A673 (cell line): ENCODE data around the gene SNX8. TPM values are rescaled to one million over a fixed set of nuclear protein-coding genes. Genes with fewer than 3 reads are reported as not detected.

Source experiments
- BruUV-seq: library from RNA; stranded (reverse); fragments of 400-500 nt; replicated peaks from 2 replicates; lab custom pipeline; 2021; lab: Mats Ljungman, UMichigan
- CTCF ChIA-PET: fragments of 300-600 bp; sonication (Branson Sonifier 250); formaldehyde crosslinking; loops from one replicate; lab custom pipeline; 2022; ENCODE audit warnings: antibody characterized with exemption; lab: Charles Lee
- POLR2A ChIA-PET: fragments of 300-600 bp; sonication (Branson Sonifier 250); formaldehyde crosslinking; loops from one replicate; lab custom pipeline; 2022; ENCODE audit warnings: antibody characterized with exemption; ENCODE audit not compliant: low non-redundant PET; lab: Charles Lee
- DNase-seq: peaks from one replicate; pipeline ENCODE4 v3.0.0-alpha.2; 2015; ENCODE audit warnings: low spot score
- H3K27ac ChIP-seq: fragments of 200-600 bp; sonication (generic); 2 replicates; pipeline ENCODE4 v1.5.1; 2016; ENCODE audit warnings: mixed run types, low read depth, mild to moderate bottlenecking, mixed read lengths, antibody characterized with exemption, low read length; ENCODE audit not compliant: poor library complexity, severe bottlenecking
- H3K27me3 ChIP-seq: fragments of 200-600 bp; sonication (generic); replicated peaks from 2 replicates; pipeline ENCODE4 v1.6.1; 2017; ENCODE audit warnings: mixed run types, low read depth, mild to moderate bottlenecking, mixed read lengths, antibody characterized with exemption, low read length; ENCODE audit not compliant: insufficient read depth, poor library complexity
- H3K36me3 ChIP-seq: fragments of 200-600 bp; sonication (generic); 2 replicates; pipeline ENCODE4 v1.6.1; 2016; ENCODE audit warnings: mixed run types, mild to moderate bottlenecking, mixed read lengths, antibody characterized with exemption, low read length; ENCODE audit not compliant: insufficient read depth, poor library complexity, severe bottlenecking
- H3K4me1 ChIP-seq: fragments of 200-600 bp; sonication (generic); 2 replicates; pipeline ENCODE4 v1.6.1; 2017; ENCODE audit warnings: mixed run types, mild to moderate bottlenecking, mixed read lengths, antibody characterized with exemption, low read length; ENCODE audit not compliant: insufficient read depth, poor library complexity, severe bottlenecking
- H3K4me3 ChIP-seq: fragments of 200-600 bp; sonication (generic); 2 replicates; pipeline ENCODE4 v1.5.1; 2016; ENCODE audit warnings: low read depth, mixed run types, mild to moderate bottlenecking, mixed read lengths, low read length; ENCODE audit not compliant: poor library complexity, severe bottlenecking
- H3K9me3 ChIP-seq: fragments of 200-600 bp; sonication (generic); 2 replicates; pipeline ENCODE4 v1.6.1; 2016; ENCODE audit warnings: mixed run types, low read depth, mild to moderate bottlenecking, mixed read lengths, antibody characterized with exemption, low read length; ENCODE audit not compliant: poor library complexity, severe bottlenecking
- CTCF ChIP-seq: fragments of 300-800, 200-600 bp; sonication (generic); conservative IDR thresholded peaks from 2 replicates; pipeline ENCODE4 v1.5.1; 2017; ENCODE audit warnings: low read depth, mild to moderate bottlenecking, antibody characterized with exemption, low read length, moderate library complexity, mixed read lengths
- EZH2 ChIP-seq: fragments of 200-600 bp; sonication (generic); IDR thresholded peaks from 2 replicates; pipeline ENCODE4 v1.6.1; 2017; ENCODE audit warnings: borderline replicate concordance, low read depth, mild to moderate bottlenecking, mixed read lengths, antibody characterized with exemption, low read length; ENCODE audit not compliant: poor library complexity, severe bottlenecking
- intact Hi-C: fragments of 100-400 bp; cut with micrococcal nuclease; formaldehyde crosslinking; loops from one replicate; pipeline ENCODE4 v1.10.0; 2022; ENCODE audit not compliant: unreplicated experiment
- total RNA-seq: library from RNA; stranded (reverse); gene quantifications from 2 replicates; pipeline ENCODE4 v1.2.3, GENCODE V29; 2021

The SNX8 gene
- total RNA-seq, 1 experiment from 2014 or later: 42.9 TPM

DNA sequence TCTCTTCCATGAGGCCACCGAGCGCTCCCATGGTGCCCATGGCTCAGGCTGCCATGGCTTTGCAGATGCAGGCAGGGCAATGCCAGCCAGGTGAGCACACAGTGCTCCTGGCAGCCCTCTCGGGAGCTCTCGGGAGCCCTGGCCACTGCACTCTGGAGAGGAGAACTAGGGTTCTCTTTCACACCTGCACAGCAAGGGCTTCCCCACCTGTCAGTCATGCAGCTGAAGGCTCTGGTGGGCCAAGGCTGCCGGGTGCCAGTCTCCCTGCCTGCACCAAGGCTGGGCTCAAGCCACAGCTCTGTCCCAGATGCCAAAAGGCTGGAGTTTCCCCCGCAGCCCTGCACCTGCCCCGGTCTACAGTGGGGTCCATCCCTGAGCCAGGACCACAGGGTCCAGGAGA, 39.6 kb downstream of the SNX8 start:
- no peaks in the 10 kb centered on the region for H3K36me3 ChIP-seq
- DNase-seq: no peak
- POLR2A ChIA-PET: no interaction called here
- H3K4me1 ChIP-seq: no peaks in the 10 kb centered on the region
- CTCF ChIA-PET: no interaction called here
- H3K4me3 ChIP-seq: no peak overlapping the region
- no peaks in the 10 kb centered on the region for H3K27me3 ChIP-seq
- H3K27ac ChIP-seq: no peak overlapping the region
- intact Hi-C loops: no loop called here
- no peaks in the 10 kb centered on the region for H3K9me3 ChIP-seq
- no TSS peak for BruUV-seq
- TF ChIP-seq CTCF (no peak), EZH2 (no peak)

GRCh38 chr7:2273866-2274265, 40.4 kb downstream of the SNX8 start:
- intact Hi-C loops: no loop called here
- Histone ChIP-seq H3K36me3 (no peaks in the 10 kb centered on the region), H3K27me3 (no peaks in the 10 kb centered on the region), H3K27ac (no peak overlapping the region), H3K4me1 (no peaks in the 10 kb centered on the region), H3K4me3 (no peak overlapping the region), H3K9me3 (no peaks in the 10 kb centered on the region)
- DNase-seq: no peak
- TF ChIP-seq EZH2 (no peak), CTCF (no peak)
- ChIA-PET POLR2A (no interaction called here), CTCF (no interaction called here)
- no TSS peak for BruUV-seq

- TF ChIP-seq CTCF (no peak), EZH2 (no peak)
- ChIA-PET POLR2A (no interaction called here), CTCF (no interaction called here)
- H3K4me3 ChIP-seq: no peak overlapping the region
- no peaks in the 10 kb centered on the region for H3K9me3 ChIP-seq
- BruUV-seq: no TSS peak
- no peaks in the 10 kb centered on the region for H3K27me3 ChIP-seq
- intact Hi-C loops: no loop called here
- H3K27ac ChIP-seq: no peak overlapping the region
- DNase-seq: no peak
- H3K4me1 ChIP-seq: no peaks in the 10 kb centered on the region
- H3K36me3 ChIP-seq: no peaks in the 10 kb centered on the region
These were observed 42.2 kb downstream of the SNX8 start for GRCh38 chr7:2272031-2272430.
